ENCODE results near the gene ZNF22. TPM values are rescaled to one million over a fixed set of nuclear protein-coding genes. Genes with fewer than 3 reads are reported as not detected.

ZNF22 gene
- total RNA-seq, 1 experiment from 2014 or later, result 42.1 TPM

DNA sequence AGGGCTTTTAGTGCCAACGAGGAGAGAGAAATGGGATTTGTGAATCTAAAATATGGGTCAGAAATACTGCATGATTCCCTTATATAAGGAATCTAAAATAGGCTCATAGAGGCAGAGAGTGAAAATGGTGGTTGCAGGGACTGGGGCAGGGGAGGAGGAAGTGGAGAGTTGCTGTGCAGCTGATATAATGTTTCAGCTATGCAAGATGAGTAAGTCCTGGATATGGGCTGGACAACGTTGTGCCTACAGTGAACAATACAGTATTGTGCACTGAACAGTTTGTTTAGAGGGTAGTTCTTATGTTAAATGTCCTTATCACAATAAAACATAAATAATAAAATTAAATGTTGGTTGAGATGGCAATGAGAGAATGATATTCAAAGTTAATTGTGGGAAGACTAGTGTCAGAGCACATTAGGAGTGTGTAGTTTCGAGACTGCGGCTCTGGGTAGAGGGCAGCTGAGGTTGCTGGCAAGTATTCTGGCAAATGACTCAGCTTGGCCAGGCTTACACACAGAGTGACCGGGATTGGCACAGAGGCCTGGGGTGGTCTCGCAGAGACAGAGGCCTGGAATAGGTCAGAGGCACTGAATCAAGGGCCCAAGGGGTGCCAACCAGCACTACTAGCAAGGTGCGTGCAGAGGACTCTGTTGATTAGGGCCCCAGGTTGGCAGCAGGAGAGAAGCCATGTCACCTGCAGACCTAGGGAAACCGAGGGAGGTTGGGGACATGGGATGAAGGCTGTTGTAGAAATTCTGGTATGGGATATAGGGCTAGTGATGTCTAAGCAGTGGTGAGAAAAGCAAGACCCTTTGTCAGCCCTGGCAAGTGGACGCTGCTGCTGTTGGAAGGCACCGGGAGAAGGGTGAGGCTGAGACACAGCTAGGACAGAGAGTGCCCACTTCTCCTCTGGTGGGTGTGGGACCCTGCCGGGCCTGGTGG is 19.3 kb upstream of the ZNF22 start:
- Histone ChIP-seq H3K27ac (ENCODE audit: low read depth, low read length, poor library complexity, severe bottlenecking) (no peak overlapping the region), H3K4me1 (ENCODE audit: insufficient read depth, low read length, poor library complexity, severe bottlenecking) (peaks cover 18% of the 10 kb centered on the region), H3K9me3 (ENCODE audit: low read depth, low read length, poor library complexity, severe bottlenecking) (no peaks in the 10 kb centered on the region), H3K4me3 (ENCODE audit: low read depth, low read length, poor library complexity, severe bottlenecking) (no peak overlapping the region), H3K27me3 (replicated peaks; ENCODE audit: insufficient read depth, low read depth, low read length, poor library complexity) (no peaks in the 10 kb centered on the region), H3K36me3 (ENCODE audit: insufficient read depth, low read length, poor library complexity, severe bottlenecking) (no peaks in the 10 kb centered on the region)
- POLR2A ChIA-PET (ENCODE audit: low non-redundant PET), result no interaction called here
- no peak for DNase-seq (ENCODE audit: low spot score)
- intact Hi-C loops (cut with micrococcal nuclease; ENCODE audit: unreplicated experiment), result no loop called here
- BruUV-seq (replicated peaks), result no TSS peak
- CTCF ChIA-PET, result no interaction called here
- no peak for TF ChIP-seq EZH2 (IDR thresholded peaks at IDR 0.05; ENCODE audit: borderline replicate concordance, low read depth, low read length, poor library complexity, severe bottlenecking)
- TF ChIP-seq, protein P1, sequence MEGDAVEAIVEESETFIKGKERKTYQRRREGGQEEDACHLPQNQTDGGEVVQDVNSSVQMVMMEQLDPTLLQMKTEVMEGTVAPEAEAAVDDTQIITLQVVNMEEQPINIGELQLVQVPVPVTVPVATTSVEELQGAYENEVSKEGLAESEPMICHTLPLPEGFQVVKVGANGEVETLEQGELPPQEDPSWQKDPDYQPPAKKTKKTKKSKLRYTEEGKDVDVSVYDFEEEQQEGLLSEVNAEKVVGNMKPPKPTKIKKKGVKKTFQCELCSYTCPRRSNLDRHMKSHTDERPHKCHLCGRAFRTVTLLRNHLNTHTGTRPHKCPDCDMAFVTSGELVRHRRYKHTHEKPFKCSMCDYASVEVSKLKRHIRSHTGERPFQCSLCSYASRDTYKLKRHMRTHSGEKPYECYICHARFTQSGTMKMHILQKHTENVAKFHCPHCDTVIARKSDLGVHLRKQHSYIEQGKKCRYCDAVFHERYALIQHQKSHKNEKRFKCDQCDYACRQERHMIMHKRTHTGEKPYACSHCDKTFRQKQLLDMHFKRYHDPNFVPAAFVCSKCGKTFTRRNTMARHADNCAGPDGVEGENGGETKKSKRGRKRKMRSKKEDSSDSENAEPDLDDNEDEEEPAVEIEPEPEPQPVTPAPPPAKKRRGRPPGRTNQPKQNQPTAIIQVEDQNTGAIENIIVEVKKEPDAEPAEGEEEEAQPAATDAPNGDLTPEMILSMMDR (conservative IDR thresholded peaks at IDR 0.05; ENCODE audit: low read depth, low read length), result no peak

DNA sequence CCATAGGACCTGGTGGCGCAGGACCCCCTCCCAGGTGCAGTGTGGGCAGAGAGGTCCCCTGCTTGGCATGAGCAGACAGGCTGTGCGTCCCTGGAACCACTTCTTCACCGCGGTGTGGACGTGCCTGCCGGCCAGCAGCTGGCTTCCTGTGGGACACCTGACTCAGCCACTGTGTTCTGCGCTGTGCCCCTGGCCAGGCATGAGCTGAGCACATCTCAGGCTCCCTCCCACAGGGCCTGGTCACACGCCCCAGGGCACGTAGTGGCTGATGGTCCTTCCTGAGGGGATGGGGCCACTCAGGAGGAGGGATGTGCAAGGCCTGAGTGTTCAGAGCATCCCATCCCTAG is 18.6 kb upstream of the ZNF22 start:
- POLR2A ChIA-PET (ENCODE audit: low non-redundant PET), result no interaction called here
- intact Hi-C loops (cut with micrococcal nuclease; ENCODE audit: unreplicated experiment), result no loop called here
- no peaks in the 10 kb centered on the region for H3K36me3 ChIP-seq (ENCODE audit: insufficient read depth, low read length, poor library complexity, severe bottlenecking)
- DNase-seq (ENCODE audit: low spot score), result no peak
- H3K4me3 ChIP-seq (ENCODE audit: low read depth, low read length, poor library complexity, severe bottlenecking), result no peak overlapping the region
- H3K4me1 ChIP-seq (ENCODE audit: insufficient read depth, low read length, poor library complexity, severe bottlenecking), result peaks cover 18% of the 10 kb centered on the region
- no peaks in the 10 kb centered on the region for H3K9me3 ChIP-seq (ENCODE audit: low read depth, low read length, poor library complexity, severe bottlenecking)
- no peak for TF ChIP-seq EZH2 (IDR thresholded peaks at IDR 0.05; ENCODE audit: borderline replicate concordance, low read depth, low read length, poor library complexity, severe bottlenecking)
- TF ChIP-seq, protein P1 (conservative IDR thresholded peaks at IDR 0.05; ENCODE audit: low read depth, low read length), result no peak
- no peak overlapping the region for H3K27ac ChIP-seq (ENCODE audit: low read depth, low read length, poor library complexity, severe bottlenecking)
- no peaks in the 10 kb centered on the region for H3K27me3 ChIP-seq (replicated peaks; ENCODE audit: insufficient read depth, low read depth, low read length, poor library complexity)
- BruUV-seq (replicated peaks), result no TSS peak
- CTCF ChIA-PET, result no interaction called here

DNA sequence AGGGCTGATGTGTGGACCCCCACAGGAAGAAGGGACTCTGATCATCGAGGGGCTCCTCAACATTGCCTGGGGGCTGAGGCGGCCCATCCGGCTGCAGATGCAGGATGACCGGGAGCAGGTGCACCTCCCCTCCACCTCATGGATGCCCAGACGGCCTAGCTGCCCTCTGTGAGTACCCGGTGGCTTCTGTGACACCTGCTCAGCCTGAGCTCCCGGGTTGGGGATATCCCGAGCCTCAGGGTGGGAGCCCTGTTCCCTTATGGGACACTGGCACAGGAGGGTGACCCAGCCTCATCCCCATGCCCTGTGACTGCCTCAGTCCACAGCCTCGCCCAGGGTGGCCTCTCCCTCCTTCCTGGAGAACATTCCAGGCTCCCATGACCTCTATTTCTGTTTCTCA is 18.2 kb upstream of the ZNF22 start:
- intact Hi-C loops (cut with micrococcal nuclease; ENCODE audit: unreplicated experiment), result no loop called here
- DNase-seq (ENCODE audit: low spot score), result no peak
- Histone ChIP-seq H3K4me1 (ENCODE audit: insufficient read depth, low read length, poor library complexity, severe bottlenecking) (peaks cover 18% of the 10 kb centered on the region), H3K9me3 (ENCODE audit: low read depth, low read length, poor library complexity, severe bottlenecking) (no peaks in the 10 kb centered on the region), H3K4me3 (ENCODE audit: low read depth, low read length, poor library complexity, severe bottlenecking) (no peak overlapping the region), H3K27ac (ENCODE audit: low read depth, low read length, poor library complexity, severe bottlenecking) (no peak overlapping the region), H3K27me3 (replicated peaks; ENCODE audit: insufficient read depth, low read depth, low read length, poor library complexity) (no peaks in the 10 kb centered on the region), H3K36me3 (ENCODE audit: insufficient read depth, low read length, poor library complexity, severe bottlenecking) (no peaks in the 10 kb centered on the region)
- ChIA-PET CTCF (no interaction called here), POLR2A (ENCODE audit: low non-redundant PET) (no interaction called here)
- TF ChIP-seq, protein P1 (conservative IDR thresholded peaks at IDR 0.05; ENCODE audit: low read depth, low read length), result no peak
- no peak for TF ChIP-seq EZH2 (IDR thresholded peaks at IDR 0.05; ENCODE audit: borderline replicate concordance, low read depth, low read length, poor library complexity, severe bottlenecking)
- no TSS peak for BruUV-seq (replicated peaks)

All from A673 (cell line).